Dendritic cell treated with granulocyte-macrophage colony-stimulating factor and Interleukin-4, amounts not matched to agents 40 ng/mL and 50 ng/mL, for 4 days (primary cell): ENCODE data around the gene ANKRD35.

ENCODE experiments used
- H3K27ac Mint-ChIP-seq: one replicate; pipeline ENCODE4 v1.8.0; 2022; ENCODE audit warnings: mild to moderate bottlenecking, mixed read lengths
- H3K27me3 Mint-ChIP-seq: one replicate; pipeline ENCODE4 v1.8.0; 2022; ENCODE audit warnings: mild to moderate bottlenecking, mixed read lengths
- H3K36me3 Mint-ChIP-seq: one replicate; pipeline ENCODE4 v1.8.0; 2022; ENCODE audit warnings: low read depth, mixed read lengths
- H3K4me1 Mint-ChIP-seq: one replicate; pipeline ENCODE4 v1.8.0; 2022; ENCODE audit warnings: low read depth, mixed read lengths
- H3K4me3 Mint-ChIP-seq: one replicate; pipeline ENCODE4 v1.8.0; 2022; ENCODE audit warnings: mild to moderate bottlenecking, moderate library complexity, mixed read lengths
- H3K9me3 Mint-ChIP-seq: one replicate; pipeline ENCODE4 v1.8.0; 2022; ENCODE audit warnings: mixed read lengths
- intact Hi-C: fragments of 100-400 bp; cut with micrococcal nuclease; formaldehyde crosslinking; loops from one replicate; pipeline ENCODE4 v1.15.0; 2022

The ANKRD35 gene

DNA sequence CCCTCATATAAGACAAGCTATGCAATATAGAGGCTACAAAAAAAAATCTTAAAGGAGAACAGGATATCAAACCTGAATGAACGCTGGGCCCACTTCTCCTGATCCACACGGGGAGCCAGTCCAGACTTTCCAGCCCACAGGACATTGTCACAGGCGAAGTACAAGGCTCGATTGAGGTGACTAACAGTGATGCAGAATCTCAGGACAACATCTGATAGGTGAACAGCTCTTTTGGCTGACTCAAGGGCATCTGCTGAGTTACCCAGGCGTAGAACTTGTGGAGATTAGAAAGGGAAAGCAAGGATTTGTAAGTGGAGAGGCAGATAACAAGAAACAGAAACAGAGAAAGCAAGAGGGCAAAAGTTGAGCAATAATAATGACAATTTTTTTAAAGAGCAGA is 31.1 kb upstream of the ANKRD35 start:
- peaks cover 66% of the 10 kb centered on the region for H3K36me3 Mint-ChIP-seq
- intact Hi-C loops = no loop called here
- H3K9me3 Mint-ChIP-seq = no peaks in the 10 kb centered on the region
- H3K4me1 Mint-ChIP-seq = peaks cover 36% of the 10 kb centered on the region
- no peaks in the 10 kb centered on the region for H3K27me3 Mint-ChIP-seq
- peak overlapping the region; percentile 35 for H3K27ac Mint-ChIP-seq
- H3K4me3 Mint-ChIP-seq = no peak overlapping the region

DNA sequence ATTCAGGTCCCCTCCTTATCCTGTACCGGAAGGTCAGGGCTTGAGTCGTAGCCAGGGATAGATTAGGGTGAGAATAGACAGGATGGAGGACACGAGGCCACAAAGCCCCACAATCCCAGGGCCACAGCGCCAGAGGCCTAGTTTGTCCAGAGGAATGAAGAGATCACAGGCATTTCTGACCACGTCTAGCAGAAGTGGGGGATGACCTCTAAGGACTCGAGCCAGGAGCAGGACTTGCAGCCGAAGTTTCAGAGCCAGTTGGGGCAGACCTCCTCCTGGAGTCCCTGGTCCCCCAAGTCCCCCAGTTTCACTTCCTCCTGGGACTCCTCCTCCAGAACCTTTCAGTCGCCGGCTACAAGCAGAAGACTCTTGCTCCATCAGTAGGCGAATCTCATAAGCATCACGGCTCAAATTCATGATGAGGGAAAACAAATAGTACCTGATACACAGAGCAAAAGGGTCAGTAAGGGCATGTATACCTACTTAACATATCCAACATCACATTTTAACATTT is 26.5 kb upstream of the ANKRD35 start:
- H3K4me1 Mint-ChIP-seq = peaks cover 6% of the 10 kb centered on the region
- H3K9me3 Mint-ChIP-seq = no peaks in the 10 kb centered on the region
- intact Hi-C loops = loop anchor here (5.0 kb wide), 1 partner anchor 65 kb away; the partner anchor contains the start of gene NUDT17
- H3K27ac Mint-ChIP-seq = no peak overlapping the region
- no peaks in the 10 kb centered on the region for H3K27me3 Mint-ChIP-seq
- no peak overlapping the region for H3K4me3 Mint-ChIP-seq
- peaks cover 68% of the 10 kb centered on the region for H3K36me3 Mint-ChIP-seq

DNA sequence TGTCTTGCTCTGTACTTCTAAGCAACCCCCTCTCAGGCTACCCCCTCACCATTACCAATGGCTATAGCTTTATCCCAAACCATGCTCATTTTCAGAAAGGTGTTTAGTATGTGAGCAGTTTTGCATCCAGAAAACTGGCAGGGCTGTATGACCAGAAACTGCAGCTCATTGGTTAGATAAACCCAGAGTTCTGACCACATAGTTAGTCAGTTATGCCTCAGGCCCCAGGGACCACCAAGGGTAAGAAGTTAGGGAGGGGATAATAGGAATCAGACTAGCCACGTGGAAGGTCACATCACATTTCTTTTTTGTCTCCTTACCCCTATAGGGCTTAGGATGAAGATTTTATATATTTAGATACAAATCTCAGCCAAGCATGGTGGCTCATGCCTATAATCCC is 23.0 kb upstream of the ANKRD35 start:
- Mint-ChIP-seq H3K4me1 (no peaks in the 10 kb centered on the region), H3K36me3 (peaks cover 33% of the 10 kb centered on the region), H3K27ac (no peak overlapping the region), H3K4me3 (no peak overlapping the region), H3K27me3 (no peaks in the 10 kb centered on the region), H3K9me3 (no peaks in the 10 kb centered on the region)
- intact Hi-C loops = no loop called here

DNA sequence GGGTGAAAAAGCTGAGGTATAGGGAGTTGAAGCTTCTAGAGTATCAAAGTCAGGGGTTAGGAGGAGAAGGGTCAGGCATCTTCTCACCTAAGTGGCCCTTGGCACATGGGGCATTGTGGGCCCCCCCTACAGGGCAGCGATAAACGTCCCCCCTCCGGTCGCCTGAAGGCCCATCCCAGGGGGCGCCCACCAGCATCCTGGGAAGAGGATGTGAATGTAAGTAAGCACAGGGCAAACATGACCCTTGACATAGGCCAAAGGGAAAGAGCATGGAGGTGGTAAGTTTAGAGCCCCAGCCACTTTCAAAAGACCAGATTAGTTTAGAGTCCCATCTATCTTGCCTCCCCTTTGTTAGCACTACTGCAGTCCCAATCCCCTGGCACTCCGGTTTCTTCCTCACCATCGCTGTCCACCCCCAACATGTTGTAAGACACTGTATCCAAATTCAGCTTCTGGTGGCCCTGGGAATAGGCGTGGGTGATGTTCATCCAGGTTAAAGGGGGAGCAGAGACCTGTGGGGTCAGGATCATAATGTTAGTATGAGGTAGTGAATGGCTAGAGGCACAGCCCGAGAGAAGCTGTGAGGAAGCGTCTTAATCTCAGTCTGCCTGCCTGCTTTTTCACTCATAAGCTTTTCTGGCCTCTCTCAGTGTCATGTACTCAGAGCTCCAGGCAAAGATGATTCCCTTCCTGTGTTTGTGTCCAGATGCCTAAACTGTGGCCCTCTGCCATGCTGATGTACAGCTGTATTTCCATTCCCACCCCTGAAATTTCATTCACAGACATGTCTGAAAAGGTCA is 21.5 kb upstream of the ANKRD35 start:
- intact Hi-C loops = no loop called here
- Mint-ChIP-seq H3K36me3 (peaks cover 18% of the 10 kb centered on the region), H3K4me3 (no peak overlapping the region), H3K27me3 (no peaks in the 10 kb centered on the region), H3K4me1 (no peaks in the 10 kb centered on the region), H3K9me3 (no peaks in the 10 kb centered on the region), H3K27ac (no peak overlapping the region)

DNA sequence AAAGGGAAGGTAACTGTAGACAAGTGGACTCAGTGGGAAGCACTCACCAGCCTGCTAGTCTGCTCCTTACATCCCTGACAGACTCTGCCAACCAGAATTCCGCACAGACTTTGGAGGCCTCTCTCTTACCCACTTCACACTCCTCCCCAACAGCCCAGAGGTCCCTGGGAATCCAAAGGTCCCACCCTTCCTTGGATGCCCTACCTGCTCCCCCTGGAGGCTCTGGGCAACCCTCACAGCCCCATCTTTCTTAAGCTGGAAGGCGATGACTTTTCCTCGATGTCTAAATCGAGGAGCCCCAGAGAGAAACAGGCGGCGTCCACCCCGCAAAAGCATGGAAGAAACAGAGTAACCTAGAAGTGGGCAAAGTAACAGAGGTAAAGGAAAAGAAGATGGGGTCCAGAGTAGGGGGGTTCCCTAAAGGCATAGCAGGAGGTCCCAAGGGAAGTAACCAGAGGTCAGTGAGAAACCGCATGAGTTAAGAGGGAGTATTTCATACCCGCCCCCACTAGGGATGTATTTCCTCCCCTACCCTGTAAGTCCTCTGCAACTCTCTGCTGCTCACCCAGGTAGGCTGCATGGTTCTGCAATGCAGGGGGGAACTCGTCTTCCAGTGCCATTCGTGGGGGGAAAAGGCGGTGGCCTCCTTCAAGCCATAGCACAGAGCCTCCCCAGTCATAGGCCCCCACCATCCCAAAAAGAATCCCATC is 15.8 kb upstream of the ANKRD35 start:
- Mint-ChIP-seq H3K36me3 (no peaks in the 10 kb centered on the region), H3K4me3 (no peak overlapping the region), H3K27me3 (no peaks in the 10 kb centered on the region), H3K9me3 (no peaks in the 10 kb centered on the region), H3K4me1 (no peaks in the 10 kb centered on the region), H3K27ac (no peak overlapping the region)
- intact Hi-C loops = no loop called here

DNA sequence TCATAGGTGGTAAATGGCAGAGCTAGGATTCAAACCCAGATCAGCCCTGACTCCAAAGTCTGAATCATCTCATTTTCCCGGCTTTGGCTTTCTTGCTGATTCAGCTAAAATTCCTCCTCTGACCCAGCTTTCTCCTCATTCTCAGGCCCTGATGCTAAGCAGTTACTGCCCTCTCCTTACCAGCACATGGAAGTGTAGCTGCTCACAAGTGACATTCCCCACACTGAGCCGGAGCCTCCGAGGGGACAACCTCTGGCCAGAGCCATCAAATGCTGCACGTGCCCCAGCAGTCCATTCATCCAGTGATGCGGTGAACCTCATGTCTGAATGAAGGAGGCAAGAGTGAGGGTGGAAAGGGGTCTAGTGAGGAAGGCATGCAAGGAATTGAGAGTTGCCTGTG is 13.1 kb upstream of the ANKRD35 start:
- no peaks in the 10 kb centered on the region for H3K27me3 Mint-ChIP-seq
- H3K36me3 Mint-ChIP-seq = no peaks in the 10 kb centered on the region
- H3K4me3 Mint-ChIP-seq = no peak overlapping the region
- intact Hi-C loops = no loop called here
- H3K9me3 Mint-ChIP-seq = no peaks in the 10 kb centered on the region
- H3K4me1 Mint-ChIP-seq = no peaks in the 10 kb centered on the region
- H3K27ac Mint-ChIP-seq = no peak overlapping the region

DNA sequence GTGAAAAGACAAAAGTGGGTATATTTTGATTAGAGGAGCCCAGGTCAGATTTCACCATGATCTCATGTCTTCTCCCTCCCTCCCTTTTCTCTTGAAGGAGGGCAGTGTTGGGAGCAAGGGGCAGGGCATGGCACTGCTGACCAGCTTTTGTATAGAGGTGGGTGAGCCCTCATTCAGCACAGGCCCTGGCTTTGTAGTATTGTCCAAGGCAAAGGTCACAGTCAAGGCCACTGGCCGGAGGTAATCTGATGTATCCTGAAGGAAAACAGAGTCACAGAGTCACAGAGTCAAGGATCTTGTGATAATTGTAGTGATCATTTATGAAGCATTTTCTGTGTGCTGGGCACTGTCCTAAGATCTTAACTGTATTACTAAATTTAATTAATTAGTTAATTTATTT is 12.3 kb upstream of the ANKRD35 start:
- Mint-ChIP-seq H3K27me3 (no peaks in the 10 kb centered on the region), H3K27ac (no peak overlapping the region), H3K36me3 (no peaks in the 10 kb centered on the region), H3K4me1 (no peaks in the 10 kb centered on the region), H3K4me3 (no peak overlapping the region), H3K9me3 (no peaks in the 10 kb centered on the region)
- intact Hi-C loops = no loop called here

DNA sequence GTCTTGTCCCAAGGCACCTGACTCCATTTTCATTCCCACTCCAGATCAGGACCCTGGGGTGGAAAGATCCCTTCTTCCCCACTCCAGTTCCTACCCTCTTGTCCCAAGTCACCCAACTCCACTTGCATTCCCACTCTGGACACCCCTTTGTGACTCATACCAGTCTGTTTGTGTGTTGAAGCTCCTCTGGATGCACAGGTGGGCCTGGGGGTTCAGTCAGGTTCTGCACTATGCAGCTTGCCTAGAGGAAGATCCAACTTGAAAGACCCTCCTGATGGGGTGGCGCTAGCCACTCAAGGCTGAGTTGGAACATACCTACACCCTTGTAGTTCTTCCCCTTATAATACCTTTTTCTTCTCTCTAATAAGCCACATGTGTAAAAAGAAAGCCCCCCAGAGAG is 9.8 kb upstream of the ANKRD35 start:
- no peak overlapping the region for H3K4me3 Mint-ChIP-seq
- H3K36me3 Mint-ChIP-seq = no peaks in the 10 kb centered on the region
- no peaks in the 10 kb centered on the region for H3K4me1 Mint-ChIP-seq
- H3K9me3 Mint-ChIP-seq = no peaks in the 10 kb centered on the region
- intact Hi-C loops = no loop called here
- no peaks in the 10 kb centered on the region for H3K27me3 Mint-ChIP-seq
- no peak overlapping the region for H3K27ac Mint-ChIP-seq

DNA sequence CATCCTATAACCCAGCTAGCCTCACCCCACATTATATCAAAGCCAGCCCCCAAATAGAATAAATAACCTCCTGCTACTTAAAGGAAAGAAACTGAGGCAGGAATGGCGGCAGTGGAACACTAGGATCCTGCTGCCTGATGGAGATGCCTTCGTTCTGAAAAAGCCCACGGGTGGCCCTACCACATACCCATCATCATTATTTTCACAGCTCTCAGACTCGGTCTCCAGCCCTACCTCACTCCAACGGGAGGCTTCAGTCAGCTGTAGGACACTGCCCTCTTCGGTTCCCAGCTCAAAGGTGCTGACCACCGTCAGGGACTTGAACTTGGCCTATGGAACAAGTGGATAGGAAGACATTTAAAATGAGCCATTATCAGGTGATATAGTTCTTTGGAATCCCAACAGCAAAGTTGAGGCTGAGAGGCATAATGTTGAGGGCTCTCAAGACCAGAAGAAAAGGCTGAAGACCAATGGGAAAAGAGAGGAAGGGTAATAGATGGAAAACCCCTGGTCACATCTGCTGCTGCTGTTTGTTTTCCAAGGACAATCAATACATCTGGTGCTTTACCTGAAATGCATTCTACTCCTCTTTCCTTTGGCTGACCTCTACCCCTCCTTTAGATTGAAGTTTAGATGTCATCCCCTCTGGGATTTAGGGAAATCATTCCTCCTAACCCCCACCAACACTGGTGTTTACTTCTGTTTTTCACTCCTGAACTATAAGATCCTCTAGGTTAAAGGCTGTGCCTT is 7.8 kb upstream of the ANKRD35 start:
- Mint-ChIP-seq H3K4me1 (no peaks in the 10 kb centered on the region), H3K27me3 (no peaks in the 10 kb centered on the region), H3K36me3 (no peaks in the 10 kb centered on the region), H3K27ac (no peak overlapping the region), H3K9me3 (no peaks in the 10 kb centered on the region), H3K4me3 (no peak overlapping the region)
- intact Hi-C loops = no loop called here

DNA sequence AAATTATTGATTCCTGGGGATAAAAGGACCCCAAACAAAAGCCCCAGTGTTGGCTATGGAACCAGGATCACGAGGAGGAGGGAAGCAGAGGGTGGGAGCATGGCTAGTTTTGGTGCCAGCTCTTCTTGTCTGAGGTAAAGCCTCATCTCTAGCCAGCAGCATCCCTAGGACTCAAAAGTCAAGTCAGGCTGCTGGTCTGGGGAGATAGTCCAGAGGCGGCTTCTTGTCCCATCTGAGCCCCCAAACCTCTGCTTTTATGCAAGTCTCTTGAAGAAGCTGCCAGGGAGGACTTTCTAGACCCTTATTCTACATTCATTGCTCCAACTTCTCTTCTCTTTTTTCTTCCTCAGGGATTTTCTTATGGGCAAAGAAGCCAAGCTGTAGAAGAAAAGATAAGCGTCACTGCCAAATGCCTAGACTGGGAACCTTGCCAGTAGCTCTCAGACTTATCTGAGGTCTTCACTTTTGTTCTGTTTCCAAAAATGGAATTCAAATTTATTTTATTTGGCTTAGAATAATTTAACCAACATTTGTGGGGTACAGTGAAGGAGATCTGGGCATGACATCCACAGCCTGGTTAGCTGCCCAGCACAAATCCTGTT is 6.9 kb upstream of the ANKRD35 start:
- no peak overlapping the region for H3K27ac Mint-ChIP-seq
- H3K4me3 Mint-ChIP-seq = no peak overlapping the region
- no peaks in the 10 kb centered on the region for H3K4me1 Mint-ChIP-seq
- H3K27me3 Mint-ChIP-seq = no peaks in the 10 kb centered on the region
- intact Hi-C loops = no loop called here
- H3K9me3 Mint-ChIP-seq = no peaks in the 10 kb centered on the region
- H3K36me3 Mint-ChIP-seq = no peaks in the 10 kb centered on the region

DNA sequence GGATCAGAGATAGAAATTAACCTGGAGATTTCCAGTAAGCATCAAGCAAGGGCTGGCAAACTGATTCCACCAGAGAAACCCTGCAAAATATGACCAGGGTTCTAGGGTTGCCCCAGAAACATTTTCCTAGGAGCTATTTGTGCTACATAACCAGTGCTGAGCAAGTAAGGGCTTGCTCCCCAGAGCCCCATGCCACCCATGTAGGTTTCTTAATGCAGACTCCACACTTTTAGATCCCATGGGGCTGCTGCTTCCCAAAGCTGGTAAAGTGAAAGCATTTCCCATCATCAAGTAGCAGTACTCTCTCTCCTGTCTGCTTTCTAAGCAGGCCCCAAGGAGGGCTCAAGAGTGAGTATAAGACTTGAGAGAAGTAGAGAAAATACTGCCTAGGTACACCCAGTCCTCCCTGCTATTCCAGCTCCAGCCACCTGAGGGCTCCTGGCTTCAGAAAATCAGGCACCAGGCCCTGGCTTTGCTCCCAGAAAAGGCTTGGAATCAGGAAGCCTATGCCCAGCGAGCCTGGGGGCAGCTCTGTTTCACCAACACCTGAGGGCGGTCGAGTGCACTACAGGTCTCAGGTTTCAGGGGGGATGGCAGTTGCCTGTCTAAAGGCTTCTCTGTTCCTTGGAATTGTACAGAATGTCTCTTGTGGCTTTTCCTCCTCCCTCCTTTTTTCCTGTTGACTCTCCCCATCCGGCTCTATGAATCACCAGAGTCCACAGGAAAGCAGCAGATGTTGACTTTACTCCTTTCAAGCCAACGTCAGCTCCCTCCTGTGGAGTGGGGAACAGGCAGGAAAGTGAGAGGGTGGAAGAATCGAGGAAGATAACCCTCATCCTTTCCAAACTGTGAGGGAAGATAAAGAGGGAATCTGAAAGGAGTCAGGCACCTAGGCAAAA is 6.2 kb upstream of the ANKRD35 start:
- no peaks in the 10 kb centered on the region for H3K9me3 Mint-ChIP-seq
- no peak overlapping the region for H3K4me3 Mint-ChIP-seq
- intact Hi-C loops = loop anchor here (1.0 kb wide), 1 partner anchor 121 kb away; no protein-coding TSS in a partner anchor
- H3K4me1 Mint-ChIP-seq = no peaks in the 10 kb centered on the region
- H3K36me3 Mint-ChIP-seq = no peaks in the 10 kb centered on the region
- no peak overlapping the region for H3K27ac Mint-ChIP-seq
- peaks cover 2% of the 10 kb centered on the region for H3K27me3 Mint-ChIP-seq

DNA sequence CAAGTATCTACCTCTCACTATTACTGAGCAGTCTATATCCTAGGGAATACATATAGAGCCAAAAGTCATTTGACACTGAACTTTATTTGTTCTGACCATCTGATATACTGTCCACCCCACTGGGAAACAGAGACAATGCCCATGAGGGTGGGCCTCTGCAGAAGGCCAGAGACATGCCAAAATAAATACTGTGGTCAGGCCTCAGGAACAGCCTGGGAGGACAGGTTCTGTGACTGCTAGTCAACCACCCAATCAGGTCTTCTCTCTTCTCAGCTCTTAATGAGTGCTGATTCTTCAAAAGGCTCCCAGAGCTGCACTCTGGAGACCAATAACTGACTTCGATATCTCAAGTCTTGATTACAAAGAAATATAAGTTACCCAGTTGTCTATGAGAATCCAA is 5.5 kb upstream of the ANKRD35 start:
- no peaks in the 10 kb centered on the region for H3K36me3 Mint-ChIP-seq
- H3K27ac Mint-ChIP-seq = no peak overlapping the region

DNA sequence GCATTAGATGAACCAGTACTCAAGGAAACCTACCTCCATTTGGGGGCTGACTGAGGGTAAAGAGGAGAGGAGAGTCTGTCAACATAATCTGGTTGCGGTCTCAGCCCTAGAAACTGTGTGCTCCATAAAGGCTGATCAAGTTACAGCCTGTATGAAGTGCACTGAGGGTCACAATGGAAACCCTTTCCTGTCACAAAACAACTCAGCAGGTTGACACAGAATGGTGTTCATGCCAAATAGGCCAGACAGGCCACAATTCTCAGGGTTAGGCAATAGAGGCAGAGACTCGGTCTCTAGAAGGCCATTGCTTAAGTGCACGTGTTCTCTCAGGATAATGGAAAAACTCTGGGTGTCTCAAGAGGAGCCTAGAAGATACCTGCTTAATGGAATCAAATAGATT is 4.1 kb upstream of the ANKRD35 start:
- no peaks in the 10 kb centered on the region for H3K9me3 Mint-ChIP-seq
- no peaks in the 10 kb centered on the region for H3K36me3 Mint-ChIP-seq
- H3K27me3 Mint-ChIP-seq = peaks cover 12% of the 10 kb centered on the region
- intact Hi-C loops = no loop called here
- peaks cover 9% of the 10 kb centered on the region for H3K4me1 Mint-ChIP-seq
- H3K27ac Mint-ChIP-seq = no peak overlapping the region
- no peak overlapping the region for H3K4me3 Mint-ChIP-seq

More for the DNA sequence above, 5.5 kb upstream of the ANKRD35 start:
- H3K27me3 Mint-ChIP-seq = peaks cover 3% of the 10 kb centered on the region
- H3K4me3 Mint-ChIP-seq = no peak overlapping the region
- H3K4me1 Mint-ChIP-seq = no peaks in the 10 kb centered on the region
- intact Hi-C loops = loop anchor here (1.0 kb wide), 1 partner anchor 122 kb away; no protein-coding TSS in a partner anchor
- no peaks in the 10 kb centered on the region for H3K9me3 Mint-ChIP-seq
